Psoas muscle (tissue), 8 donors: ENCODE data around the gene WDR5. TPM values are rescaled to one million over a fixed set of nuclear protein-coding genes. Genes with fewer than 3 reads are reported as not detected.

Experiments
- ATAC-seq, 4 donors: fragments of 200-7000 bp; cut with Tn5 transposase; one replicate each; pipeline ENCODE4 v1.9.1; 2020; ENCODE audit warnings: moderate library complexity in 3 of 4, mild to moderate bottlenecking in 2 of 4
- DNase-seq, 2 donors: peaks; one replicate each; pipeline ENCODE4 v3.0.0-alpha.2; 2020
- H3K27ac ChIP-seq: fragments of 200-600 bp; one replicate; pipeline ENCODE4 v1.8.0; 2022
- H3K27me3 ChIP-seq, 3 donors: fragments of 200-600 bp in 1 of 3; one replicate each; pipeline versions ENCODE4 v1.6.1 to v1.8.0; 2013 to 2022; ENCODE audit warnings: low read length in 2 of 3, mild to moderate bottlenecking in 2 of 3, moderate library complexity in 1 of 3; ENCODE audit not compliant: insufficient read depth in 3 of 3
- H3K36me3 ChIP-seq, 2 donors: fragments of 200-600 bp in 1 of 2; one replicate each; pipeline versions ENCODE4 v1.6.1 to v1.8.0; 2013 to 2022; ENCODE audit warnings: low read depth in 1 of 2, mild to moderate bottlenecking in 1 of 2, moderate library complexity in 1 of 2; ENCODE audit not compliant: insufficient read depth in 1 of 2
- H3K4me1 ChIP-seq: fragments of 200-600 bp; one replicate; pipeline ENCODE4 v1.8.0; 2022
- H3K4me3 ChIP-seq: fragments of 200-600 bp; one replicate; pipeline ENCODE4 v1.8.0; 2022; ENCODE audit warnings: mild to moderate bottlenecking
- H3K9me3 ChIP-seq: fragments of 200-600 bp; one replicate; pipeline ENCODE4 v1.8.0; 2022
- WGBS, 3 donors: extraction: QIAGEN DNeasy Blood & Tissue Kit; methylation state at CpG; one replicate each; pipeline versions ENCODE4 v1.1.6 to v1.1.7; 2013; 5-methylcytosine and 5-hydroxymethylcytosine counted together
- intact Hi-C, 2 donors: fragments of 100-400 bp; cut with DNase I; formaldehyde crosslinking; loops; one replicate each; pipeline versions ENCODE4 v1.11.0 to v1.14.2; 2022
- polyA plus RNA-seq, 3 donors: library from polyadenylated mRNA; stranded (reverse); fragments of 200-250 nt; gene quantifications; one replicate each; pipeline ENCODE4 v1.2.3, GENCODE V29; 2013
- total RNA-seq, 4 donors: library from RNA; stranded (reverse); fragmentation: NEBNext Ultra II Directional in 2 of 4; extraction: Animal tissue kit (Norgen Biotek cat#: 25700) in 2 of 4; gene quantifications; one replicate each; pipeline versions ENCODE4 v1.2.1 to v1.2.4, GENCODE V29; 2021 to 2023
- TF ChIP-seq, protein P1 (sequence below): fragments of 200-600 bp; IDR thresholded peaks from one replicate; pipeline ENCODE4 v1.8.0; 2022; ENCODE audit warnings: antibody characterized with exemption
- donor health status: healthy with polysubstance abuse.
- donor health status: DM: no; HTN: no; CAD: no; lungs with moderate emphysema.
- donor health status: Bipolar disorder and iron deficiency.
- donor health status: healthy.
- donor health status: DM: yes; HTN: yes; CAD: no.
- donor health status: DM: no; HTN: no; CAD: no.
- donor health status: DM: no; HTN: no; CAD: no.
- donor health status: DM: yes; HTN: yes; CAD: no.

Gene WDR5
- total and polyA plus RNA-seq, 7 donors: 21.4 to 52.0 (median 30.1) TPM

DNA sequence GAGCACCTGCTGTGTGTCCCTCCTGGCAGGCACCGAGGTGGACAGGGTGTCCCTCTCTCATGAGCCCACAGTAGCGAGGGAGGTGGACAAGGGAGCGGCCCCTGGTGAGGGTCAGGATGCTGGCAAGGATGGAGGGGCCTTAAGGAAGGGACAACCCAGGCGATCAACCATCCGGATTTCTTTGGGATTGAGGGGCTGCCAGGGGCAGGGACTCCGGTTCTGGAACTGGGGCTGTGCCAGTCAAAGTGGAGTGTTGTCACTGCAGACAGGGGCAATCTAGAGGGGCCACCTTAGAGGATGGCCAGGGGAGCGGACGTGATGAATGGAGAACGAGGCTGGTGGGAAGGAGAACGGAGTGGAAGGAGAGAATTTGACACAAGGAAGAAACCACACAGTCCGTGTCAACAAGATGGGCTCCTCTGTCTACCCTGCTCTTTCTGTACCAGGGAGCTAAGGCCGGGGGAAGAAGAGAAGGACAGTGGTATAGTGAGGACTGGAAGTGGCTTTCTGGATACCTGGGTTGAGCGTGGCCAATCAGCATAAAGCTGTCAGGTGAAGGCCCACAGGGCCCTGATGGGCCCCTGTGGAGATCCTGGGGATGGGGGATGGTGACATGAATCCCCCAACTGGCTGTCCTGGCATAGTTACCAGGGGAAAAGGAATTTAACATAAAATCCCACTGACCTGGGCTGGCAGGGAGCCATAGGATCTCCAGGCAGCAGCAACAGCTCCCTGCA is 4.2 kb upstream of the WDR5 start:
- peak overlapping the region; percentile 35 for H3K4me3 ChIP-seq
- intact Hi-C loops: loop anchor here in 1 of 2 donors (10.0 kb wide), 2 partner anchors 67 to 1373 kb away; partner anchors contain the start of genes BRD3 and MRPS2
- no peak for ATAC-seq

DNA sequence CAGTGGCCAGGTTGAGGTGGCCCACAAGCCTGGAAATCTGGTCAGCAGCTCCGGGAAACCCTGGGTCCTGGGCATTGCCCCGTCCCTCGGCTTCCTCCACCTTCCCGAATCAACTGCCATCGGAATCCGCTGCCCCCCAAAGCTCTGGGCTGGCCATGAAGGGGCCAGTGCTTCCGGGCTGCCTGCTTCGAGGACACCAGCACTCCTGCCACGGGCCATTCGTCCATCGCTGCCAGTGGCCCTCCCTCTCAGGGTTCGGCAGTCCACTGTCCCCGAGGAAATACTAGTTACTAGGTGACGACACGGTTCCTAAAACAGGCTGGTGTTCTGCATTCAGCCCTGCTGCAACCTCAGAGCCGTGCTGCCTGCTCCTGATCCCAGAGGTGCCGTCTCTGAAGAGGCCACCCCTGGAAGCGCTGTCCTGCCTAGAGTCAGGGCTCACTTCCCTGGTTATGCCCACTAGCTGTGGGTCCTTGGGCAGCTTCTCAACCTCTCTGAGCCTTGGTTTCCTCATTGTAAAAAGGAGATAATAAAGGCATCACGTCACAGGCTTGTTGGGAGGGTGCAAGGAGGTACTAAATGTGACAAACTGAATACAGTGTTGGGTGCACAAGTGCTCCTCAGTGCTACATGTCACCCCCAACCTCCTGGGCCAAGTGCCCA is 3.5 kb upstream of the WDR5 start:
- Histone ChIP-seq H3K27ac (no peak overlapping the region), H3K27me3 (no peaks in the 10 kb centered on the region), H3K4me3 (no peak overlapping the region), H3K36me3 (no peaks in the 10 kb centered on the region), H3K4me1 (peaks cover 24% of the 10 kb centered on the region), H3K9me3 (no peaks in the 10 kb centered on the region)
- WGBS, 3 donors: 70 to 78% (median 70%) methylated on average over 18 to 19 of the region's 19 CpGs
- TF ChIP-seq, protein P1, sequence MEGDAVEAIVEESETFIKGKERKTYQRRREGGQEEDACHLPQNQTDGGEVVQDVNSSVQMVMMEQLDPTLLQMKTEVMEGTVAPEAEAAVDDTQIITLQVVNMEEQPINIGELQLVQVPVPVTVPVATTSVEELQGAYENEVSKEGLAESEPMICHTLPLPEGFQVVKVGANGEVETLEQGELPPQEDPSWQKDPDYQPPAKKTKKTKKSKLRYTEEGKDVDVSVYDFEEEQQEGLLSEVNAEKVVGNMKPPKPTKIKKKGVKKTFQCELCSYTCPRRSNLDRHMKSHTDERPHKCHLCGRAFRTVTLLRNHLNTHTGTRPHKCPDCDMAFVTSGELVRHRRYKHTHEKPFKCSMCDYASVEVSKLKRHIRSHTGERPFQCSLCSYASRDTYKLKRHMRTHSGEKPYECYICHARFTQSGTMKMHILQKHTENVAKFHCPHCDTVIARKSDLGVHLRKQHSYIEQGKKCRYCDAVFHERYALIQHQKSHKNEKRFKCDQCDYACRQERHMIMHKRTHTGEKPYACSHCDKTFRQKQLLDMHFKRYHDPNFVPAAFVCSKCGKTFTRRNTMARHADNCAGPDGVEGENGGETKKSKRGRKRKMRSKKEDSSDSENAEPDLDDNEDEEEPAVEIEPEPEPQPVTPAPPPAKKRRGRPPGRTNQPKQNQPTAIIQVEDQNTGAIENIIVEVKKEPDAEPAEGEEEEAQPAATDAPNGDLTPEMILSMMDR: no peak
- DNase-seq (peak in 1 of 2 donors; percentile 48), ATAC-seq (no peak)
- intact Hi-C loops: loop anchor here in 1 of 2 donors (10.0 kb wide), 2 partner anchors 68 to 1372 kb away; partner anchors contain the start of genes BRD3 and MRPS2

More for the DNA sequence above, 4.2 kb upstream of the WDR5 start:
- H3K9me3 ChIP-seq: no peaks in the 10 kb centered on the region
- H3K27me3 ChIP-seq: no peaks in the 10 kb centered on the region
- H3K36me3 ChIP-seq: no peaks in the 10 kb centered on the region
- H3K4me1 ChIP-seq: peaks cover 20% of the 10 kb centered on the region
- WGBS, 3 donors: 46 to 59% (median 53%) methylated on average over 13 of the region's 13 CpGs
- TF ChIP-seq, protein P1: no peak
- no peak overlapping the region for H3K27ac ChIP-seq
- DNase-seq: peak in 1 of 2 donors; percentile 38

DNA sequence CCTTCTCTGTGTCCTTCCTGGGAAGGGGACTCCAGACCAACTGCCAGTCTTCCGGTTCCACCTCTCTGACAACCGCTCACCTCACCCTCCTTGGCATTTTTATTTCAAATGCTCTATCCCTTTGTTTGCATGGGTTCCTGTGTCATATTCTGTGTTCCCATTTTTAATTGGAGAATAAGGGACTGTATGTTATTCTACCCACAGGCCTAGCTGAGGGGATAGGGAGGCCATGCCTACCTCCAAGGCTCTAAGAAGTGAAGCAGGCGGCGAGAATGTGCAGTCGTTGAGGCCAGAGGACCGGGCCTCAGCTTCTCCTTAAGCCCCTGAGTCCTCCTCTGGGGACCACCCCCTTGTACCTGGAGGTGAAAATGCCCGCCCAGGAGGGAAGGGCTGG is 936 bp upstream of the WDR5 start:
- peak overlapping the region; percentile 82 for H3K27ac ChIP-seq

DNA sequence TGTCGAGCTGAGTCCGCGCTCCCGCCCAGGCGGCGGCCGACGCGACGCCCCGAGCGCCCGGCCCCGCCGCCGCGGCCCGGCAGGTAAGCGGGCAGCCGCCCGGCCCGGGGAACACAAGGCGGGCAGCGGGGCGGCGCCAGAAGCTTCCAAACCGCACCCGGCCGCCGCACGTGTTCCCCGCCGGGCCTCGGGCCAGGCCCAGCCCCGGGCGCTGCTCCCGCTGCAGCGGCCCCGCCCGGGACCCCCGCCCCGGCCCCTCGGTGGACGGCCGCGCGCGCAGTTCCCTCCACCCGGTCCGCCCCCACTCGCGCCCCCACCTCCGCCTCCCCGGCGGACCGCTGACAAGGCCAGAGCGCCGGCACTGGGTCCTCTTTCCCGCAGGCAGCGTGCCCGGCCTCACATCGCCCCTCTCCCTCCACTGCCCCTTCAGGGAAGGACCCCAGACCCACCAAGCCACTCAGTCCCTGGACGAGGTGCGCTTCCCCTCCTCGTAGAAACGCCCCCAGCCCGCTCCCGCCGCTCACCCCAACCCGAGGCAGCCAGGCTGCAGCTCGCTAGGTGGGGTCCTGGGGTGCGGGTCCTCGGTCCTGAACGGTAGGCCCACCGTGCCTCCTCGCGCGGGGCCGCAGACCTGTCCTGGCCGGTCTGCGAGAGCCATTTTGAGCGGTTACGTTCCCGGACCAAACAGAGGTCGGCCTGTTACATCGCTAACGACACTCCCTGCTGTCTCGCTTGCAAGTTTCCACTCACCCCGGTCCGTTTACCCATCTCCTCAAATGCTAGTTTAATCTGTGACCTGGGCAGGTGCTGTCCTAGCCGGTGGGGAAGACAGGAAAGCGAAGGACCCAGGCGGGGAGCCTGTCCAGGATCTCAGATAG is 475 bp downstream of the WDR5 start:
- 1 to 2% (median 1%) methylated on average over 39 to 93 of the region's 93 CpGs for WGBS, 3 donors
- TF ChIP-seq, protein P1: no peak
- peak overlapping the region; percentile 60 for H3K27ac ChIP-seq
- intact Hi-C loops: loop anchor here (2.0 to 10.0 kb wide), 3 partner anchors 66 to 1368 kb away; partner anchors contain the start of genes BRD3 (in 1 of the 2) and MRPS2 (in 1 of the 2)
- no peaks in the 10 kb centered on the region for H3K9me3 ChIP-seq
- DNase-seq (peak in 1 of 2 donors; percentile 63), ATAC-seq (peak; percentile 8 to 12 (median 10))
- H3K4me1 ChIP-seq: peaks cover 41% of the 10 kb centered on the region
- H3K36me3 ChIP-seq: peaks cover 3 to 18% of the 10 kb centered on the region in 2 donors
- H3K4me3 ChIP-seq: peak overlapping the region; percentile 78
- no peaks in the 10 kb centered on the region for H3K27me3 ChIP-seq

More for the DNA sequence above, 936 bp upstream of the WDR5 start:
- Histone ChIP-seq H3K4me3 (peak overlapping the region; percentile 78), H3K4me1 (peaks cover 47% of the 10 kb centered on the region), H3K27me3 (no peaks in the 10 kb centered on the region), H3K9me3 (no peaks in the 10 kb centered on the region), H3K36me3 (peaks cover 0 to 4% of the 10 kb centered on the region in 2 donors)
- TF ChIP-seq, protein P1: no peak
- ATAC-seq: peak in 3 of 4 donors; percentile 9 to 12 (median 10)
- WGBS, 3 donors: 22 to 27% (median 25%) methylated on average over 6 to 7 of the region's 7 CpGs
- intact Hi-C loops: loop anchor here (1.0 to 10.0 kb wide), 3 partner anchors 29 to 1370 kb away; partner anchors contain the start of genes BRD3 (in 1 of the 2), MRPS2 (in 1 of the 2) and RNU6ATAC (in 1 of the 2)
- no peak for DNase-seq
